K562 (cell line): Measurements from ENCODE around the gene FKBP11. TPM values are rescaled to one million over a fixed set of nuclear protein-coding genes. Genes with fewer than 3 reads are reported as not detected.

ENCODE experiments used
- ATAC-seq: fragments of 200-7000 bp; cut with Tn5 transposase; 3 replicates; pipeline ENCODE4 v1.9.1; 2020; ENCODE audit warnings: moderate library complexity
- BruUV-seq: library from RNA; stranded (reverse); fragments of 400-500 nt; replicated peaks from 2 replicates; lab custom pipeline; 2021; lab: Mats Ljungman, UMichigan
- CTCF ChIA-PET: fragments of 300-600 bp; formaldehyde crosslinking; extraction: SDS; loops from one replicate; lab custom pipeline; 2021; ENCODE audit warnings: low intra/inter-chr PET ratio; lab: Yijun Ruan, JAX
- POLR2A ChIA-PET: fragments of 300-600, 350-650 bp; sonication (Branson Sonifier 250); formaldehyde crosslinking; extraction: SDS; loops from one replicate; lab custom pipeline; 2021; ENCODE audit warnings: antibody characterized with exemption, inconsistent platforms; lab: Yijun Ruan, JAX
- DNase-seq, 4 experiments: peaks; one replicate each; pipeline versions ENCODE4 v3.0.0 to v3.0.0-alpha.2; 2011 to 2018; ENCODE audit warnings: low spot score in 3 of 4, mixed read lengths in 3 of 4; ENCODE audit errors: extremely low read depth in 1 of 4
- FAIRE-seq: peaks from 2 replicates; lab custom pipeline; 2011; peaks lifted over from hg19 to GRCh38; lab: Jason Lieb, UNC
- H2AFZ ChIP-seq: 2 replicates; pipeline ENCODE4 v1.6.0; 2011; ENCODE audit warnings: low read depth, low read length, control low read depth, inconsistent platforms
- H3K27ac ChIP-seq: fragments of 200-600 bp; 3 replicates; pipeline ENCODE4 v1.8.0; 2011; ENCODE audit warnings: low read depth, mild to moderate bottlenecking, control low read depth, inconsistent platforms, low read length, moderate library complexity, mixed read lengths; ENCODE audit errors: extremely low read depth
- H3K27me3 ChIP-seq, 2 experiments: fragments of 300-600 bp in 1 of 2; 2 replicates in 1 of 2; 3 replicates in 1 of 2; pipeline versions ENCODE4 v1.6.0 to v1.8.0; 2011; ENCODE audit warnings: inconsistent platforms in 2 of 2, low read length in 2 of 2, mild to moderate bottlenecking in 1 of 2, mixed read lengths in 1 of 2, moderate library complexity in 1 of 2; ENCODE audit not compliant: control insufficient read depth in 2 of 2, insufficient read depth in 2 of 2
- H3K36me3 ChIP-seq: fragments of 300-600 bp; 3 replicates; pipeline ENCODE4 v1.8.0; 2011; ENCODE audit warnings: mild to moderate bottlenecking, low read length, inconsistent platforms; ENCODE audit not compliant: control insufficient read depth, insufficient read depth
- H3K4me1 ChIP-seq, 2 experiments: fragments of 200-600 bp in 1 of 2; replicated peaks in 1 of 2; 2 replicates in 1 of 2; 3 replicates in 1 of 2; pipeline versions ENCODE4 v1.5.1 to v1.8.0; 2011; ENCODE audit warnings: inconsistent platforms in 2 of 2, low read length in 2 of 2, mild to moderate bottlenecking in 1 of 2, mixed read lengths in 1 of 2, moderate library complexity in 1 of 2; ENCODE audit not compliant: control insufficient read depth in 2 of 2, insufficient read depth in 2 of 2
- H3K4me2 ChIP-seq: 2 replicates; pipeline ENCODE4 v1.6.1; 2011; ENCODE audit warnings: low read length, control low read depth, inconsistent platforms, mixed read lengths; ENCODE audit not compliant: insufficient read depth
- H3K4me3 ChIP-seq: fragments of 200-600 bp; sonication (generic), shearing (Covaris generic); 2 replicates; pipeline ENCODE4 v1.5.1; 2016; ENCODE audit warnings: control low read depth, inconsistent platforms
- H3K79me2 ChIP-seq: fragments of 200-600 bp; 3 replicates; pipeline ENCODE4 v1.8.0; 2011; ENCODE audit warnings: low read length, inconsistent platforms; ENCODE audit not compliant: control insufficient read depth, insufficient read depth
- H3K9ac ChIP-seq, 2 experiments: 2 replicates each; pipeline versions ENCODE4 v1.6.0 to v1.6.1; 2011; ENCODE audit warnings: low read depth in 2 of 2, low read length in 2 of 2, control low read depth in 1 of 2, inconsistent platforms in 1 of 2, mild to moderate bottlenecking in 1 of 2, mixed read lengths in 1 of 2; ENCODE audit not compliant: insufficient read depth in 1 of 2
- H3K9me1 ChIP-seq: one replicate; pipeline ENCODE4 v1.6.0; 2011; ENCODE audit warnings: inconsistent platforms, mild to moderate bottlenecking, low read length, moderate library complexity; ENCODE audit not compliant: control insufficient read depth, insufficient read depth
- H3K9me3 ChIP-seq: replicated peaks from 2 replicates; pipeline ENCODE4 v1.5.1; 2011; ENCODE audit warnings: low read depth, low read length, inconsistent platforms; ENCODE audit not compliant: control insufficient read depth, insufficient read depth
- H4K20me1 ChIP-seq: replicated peaks from 2 replicates; pipeline ENCODE4 v1.6.1; 2011; ENCODE audit warnings: low read length, inconsistent platforms, mixed read lengths; ENCODE audit not compliant: control insufficient read depth, insufficient read depth
- ARID1B ChIP-seq: fragments of 450-650 bp; IDR thresholded peaks from 2 replicates; pipeline ENCODE4 v1.6.1; 2016; ENCODE audit warnings: antibody characterized with exemption, mild to moderate bottlenecking, inconsistent platforms
- CBFA2T3 ChIP-seq: fragments of 450-650 bp; IDR thresholded peaks from 2 replicates; pipeline ENCODE4 v1.6.1; 2017
- CCAR2 ChIP-seq: fragments of 200-400 bp; formaldehyde crosslinking; IDR thresholded peaks from 2 replicates; pipeline ENCODE4 v1.6.1; 2017; ENCODE audit warnings: mild to moderate bottlenecking, low read depth, low read length
- CEBPB ChIP-seq: fragments of 450-650 bp; IDR thresholded peaks from 2 replicates; pipeline ENCODE4 v1.6.1; 2016; ENCODE audit warnings: missing genetic modification characterization, missing compliant biosample characterization
- CSDE1 ChIP-seq, 2 experiments: fragments of 450-650 bp; IDR thresholded peaks; 2 replicates each; pipeline ENCODE4 v1.6.1; 2016; ENCODE audit warnings: mild to moderate bottlenecking in 1 of 2
- CXXC5 ChIP-seq: fragments of 250-450 bp; sonication (Bioruptor Pico); IDR thresholded peaks from 2 replicates; pipeline ENCODE4 v1.8.0; 2022; ENCODE audit warnings: inconsistent platforms, mild to moderate bottlenecking, moderate library complexity
- EGR1 ChIP-seq: fragments of 450-650 bp; conservative IDR thresholded peaks from 2 replicates; pipeline ENCODE4 v1.6.1; 2017; ENCODE audit warnings: mild to moderate bottlenecking
- ELF2 ChIP-seq: fragments of 250-450 bp; sonication (Bioruptor Pico); IDR thresholded peaks from 2 replicates; pipeline ENCODE4 v1.5.0; 2021; ENCODE audit warnings: mild to moderate bottlenecking
- FOXJ3 ChIP-seq: sonication (generic); formaldehyde crosslinking; IDR thresholded peaks from 2 replicates; pipeline ENCODE4 v1.4.0; 2020; ENCODE audit warnings: mild to moderate bottlenecking, missing genetic modification reagents
- MNT ChIP-seq, 2 experiments: fragments of 450-650 bp; conservative IDR thresholded peaks; 2 replicates each; pipeline ENCODE4 v1.6.1; 2017; ENCODE audit warnings: mild to moderate bottlenecking in 2 of 2, moderate library complexity in 2 of 2
- NKRF ChIP-seq: fragments of 450-650 bp; IDR thresholded peaks from 2 replicates; pipeline ENCODE4 v1.6.1; 2016; ENCODE audit warnings: borderline replicate concordance
- POLR2AphosphoS2 ChIP-seq: IDR thresholded peaks from 2 replicates; pipeline ENCODE4 v1.6.1; 2012; ENCODE audit warnings: low read length, improper control_type of control experiment
- POLR2AphosphoS5 ChIP-seq: IDR thresholded peaks from 2 replicates; pipeline ENCODE4 v1.6.1; 2011; ENCODE audit warnings: mild to moderate bottlenecking, low read depth, low read length, moderate library complexity; ENCODE audit not compliant: control insufficient read depth, insufficient read depth
- RBM25 ChIP-seq: fragments of 200-400 bp; formaldehyde crosslinking; IDR thresholded peaks from 2 replicates; pipeline ENCODE4 v1.6.1; 2018; ENCODE audit warnings: low read length, low read depth, moderate library complexity; ENCODE audit not compliant: severe bottlenecking
- RNF2 ChIP-seq: sonication (generic); IDR thresholded peaks from 2 replicates; pipeline ENCODE4 v1.6.1; 2016
- SMAD1 ChIP-seq: fragments of 150-350 bp; IDR thresholded peaks from 2 replicates; pipeline ENCODE4 v1.6.1; 2014; ENCODE audit warnings: low read length, low read depth; ENCODE audit not compliant: partially characterized antibody
- TFAP4 ChIP-seq: sonication (generic); formaldehyde crosslinking; IDR thresholded peaks from 2 replicates; pipeline ENCODE4 v1.8.0; 2022; ENCODE audit warnings: missing genetic modification reagents, mild to moderate bottlenecking, moderate library complexity, borderline replicate concordance
- ZBED1 ChIP-seq: IDR thresholded peaks from 2 replicates; pipeline ENCODE4 v1.6.1; 2014
- WGBS: fragments of 100-300 bp; shearing (Covaris generic); methylation state at CpG from one replicate; pipeline ENCODE4 v1.1.6; 2016; ENCODE audit warnings: low coverage, mixed read lengths; ENCODE audit not compliant: insufficient coverage; ENCODE audit errors: missing lambda C conversion rate; 5-methylcytosine and 5-hydroxymethylcytosine counted together
- in situ Hi-C: fragments of 300-500 bp; cut with MboI; formaldehyde crosslinking; loops from 4 replicates; pipeline ENCODE4 v1.15.0; 2018; ENCODE audit warnings: inconsistent platforms, mixed read lengths
- intact Hi-C: fragments of 100-400 bp; cut with micrococcal nuclease; formaldehyde crosslinking; loops from 2 replicates; pipeline ENCODE4 v1.14.2; 2022
- polyA plus RNA-seq, 8 experiments: library from polyadenylated mRNA; depleted of rRNA in 4 of 8; stranded (reverse) in 5 of 8; unstranded in 3 of 8; fragments of >200 nt; fragmentation: Nextera tagmentation in 2 of 8; fragmentation: Illumina TruSeq in 1 of 8; extraction: Ambion mirVana in 2 of 8; extraction: Trizol in 1 of 8; gene quantifications; 2 replicates each; pipeline versions ENCODE4 v1.2.1 to v1.2.3, GENCODE V29; 2011 to 2014; ENCODE audit warnings: inconsistent platforms in 1 of 8, missing spikeins in 1 of 8
- total RNA-seq, 7 experiments: library from RNA; depleted of rRNA in 6 of 7; stranded (reverse); fragments of >200 nt in 6 of 7; fragmentation: Illumina TruSeq in 2 of 7; extraction: Trizol in 2 of 7; gene quantifications; 2 replicates each; pipeline versions ENCODE4 v1.2.1 to v1.2.3, GENCODE V29; 2011 to 2021; ENCODE audit warnings: low replicate concordance in 1 of 7

The FKBP11 gene
- total and polyA plus RNA-seq, 9 of the 15 experiments (the other 6 are each of a cell fraction or from before 2014, with no cell fraction given), result 1.6 to 8.2 (median 5.8) TPM

- Histone ChIP-seq H3K36me3 (peaks cover 33% of the 10 kb centered on the region), H3K27me3 (no peaks in the 10 kb centered on the region), H3K4me1 (peaks cover 9 to 20% of the 10 kb centered on the region in 2 experiments; a peak in 4 of 5 replicates), H3K9me1 (peaks cover 4% of the 10 kb centered on the region), H3K9ac (peak within 1 kb of the TSS; percentile 69 to 91), H3K79me2 (peaks cover 48% of the 10 kb centered on the region), H3K4me2 (peak within 1 kb of the TSS; percentile 89), H3K27ac (peak within 1 kb of the TSS; percentile 71), H3K4me3 (peak within 1 kb of the TSS; percentile 89), H4K20me1 (peaks cover 5% of the 10 kb centered on the region; the same call in 1 of the 2 replicates), H2AFZ (peak within 1 kb of the TSS; percentile 81), H3K9me3 (no peaks in the 10 kb centered on the region)
- FAIRE-seq, result peak; percentile 84
- no TSS peak for BruUV-seq
- intact Hi-C loops, result no loop called here
- DNase-seq, result peak; percentile 96 to 97 (median 97)
- in situ Hi-C loops, result no loop called here
- peak; percentile 94 for ATAC-seq
- ChIA-PET CTCF (interaction anchor here (0.6 kb wide), 2 partner anchors 205 to 974 kb away, joined by 3 read pairs; no protein-coding TSS in a partner anchor), POLR2A (interaction anchor here (0.6 to 1.2 kb wide), 5 partner anchors 9 to 263 kb away, joined by 3 to 7 read pairs (median 4); partner anchors contain the start of gene DDX23)
- WGBS, result 1% methylated on average over 49 of the region's 58 CpGs
- peak; percentile 17 for TF ChIP-seq ARID1B
- TF ChIP-seq MNT (conservative IDR thresholded peaks at IDR 0.05), result peak in 1 of 2 experiments; percentile 20; a peak in 2 of 4 replicates
- peak; percentile 98 for TF ChIP-seq EGR1
- peak in 1 of 2 experiments; percentile 67; a peak in 1 of 4 replicates for TF ChIP-seq CSDE1 (IDR thresholded peaks at IDR 0.05)
- peak; percentile 66; the same call in 1 of the 2 replicates for TF ChIP-seq ZBED1
- no peak for TF ChIP-seq POLR2AphosphoS2
- peak; percentile 67; the same call in 1 of the 2 replicates for TF ChIP-seq CXXC5
- no peak for TF ChIP-seq FOXJ3
- TF ChIP-seq RBM25, result peak; percentile 100
- 0 out of 2 replicates have a peak, but pooled peaks have one; percentile 60 for TF ChIP-seq ELF2 (CRISPR knock-in tag)
- TF ChIP-seq SMAD1, result peak; percentile 13
- TF ChIP-seq CCAR2, result no peak
- TF ChIP-seq CEBPB (tag), result no peak
- 0 out of 2 replicates have a peak, but pooled peaks have one; percentile 5 for TF ChIP-seq CBFA2T3
- peak; percentile 20; the same call in 1 of the 2 replicates for TF ChIP-seq POLR2AphosphoS5
- peak; percentile 88 for TF ChIP-seq TFAP4 (CRISPR knock-in tag)
- peak; percentile 63 for TF ChIP-seq NKRF
- no peak for TF ChIP-seq RNF2
Measured at GRCh38 chr12:48957141-48958048, 32.1 kb upstream of the FKBP11 start, which contains the start of gene ARF3. Gene ARF3, minus strand, starts transcription at chr12:48957487. Its CDS starts 16,392 bp downstream, at chr12:48941095.
